GM18909 (cell line): Measurements from ENCODE around the gene FRMD5.
A peak's percentile ranks its signal among the peaks of the same experiment; 100 is the strongest.

Experiments
- ATAC-seq: cut with Tn5 transposase; IDR thresholded peaks from one replicate; pipeline ENCODE4 v1.9.1; 2021; ENCODE audit warnings: mild to moderate bottlenecking; ENCODE audit not compliant: unreplicated experiment, poor library complexity

Gene FRMD5

DNA sequence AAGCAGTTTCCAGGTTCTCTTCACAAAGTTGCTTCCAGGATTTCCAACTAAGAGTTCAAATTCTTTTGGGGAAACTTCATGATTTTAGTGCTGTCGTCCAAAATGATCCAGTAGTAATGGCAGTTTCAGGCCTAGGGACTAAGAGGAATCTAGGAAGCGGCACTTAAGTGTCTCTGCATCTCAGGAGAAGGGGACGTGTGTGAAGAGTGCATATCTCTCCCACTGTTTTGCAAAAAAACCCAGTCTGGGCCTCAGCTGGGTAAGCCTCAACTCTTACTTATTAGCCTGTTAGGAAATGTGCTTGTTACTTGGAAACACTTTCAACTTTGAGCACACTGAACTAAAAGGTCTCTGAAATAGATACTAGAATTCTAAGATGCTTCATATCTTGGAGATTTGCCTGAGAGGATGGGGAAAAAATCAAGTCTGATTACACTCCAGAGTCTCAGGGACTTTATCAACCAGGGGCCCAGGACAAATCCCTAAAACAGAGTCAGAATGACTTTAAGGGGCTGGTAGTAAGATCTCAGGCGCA is 286.5 kb downstream of the FRMD5 start:
- no peak for ATAC-seq

DNA sequence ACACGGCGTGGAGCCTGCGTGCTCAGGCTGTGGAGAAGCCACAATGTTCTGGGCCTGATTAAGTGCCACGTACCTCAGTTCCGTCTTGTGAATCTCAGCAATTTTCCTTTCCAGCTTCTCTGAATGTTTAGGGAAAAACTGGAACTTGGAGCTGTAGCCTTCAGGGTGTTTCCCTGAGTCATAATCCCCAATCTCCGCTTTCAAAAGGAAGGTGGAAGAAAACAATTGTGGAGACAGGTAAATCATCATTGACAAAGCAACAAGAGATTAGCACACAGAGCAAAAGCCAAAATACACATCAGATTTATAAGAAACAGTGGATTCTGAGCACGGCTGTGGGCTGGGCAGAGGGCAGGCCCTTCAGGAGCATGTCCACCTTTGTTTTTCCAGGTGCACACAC is 289.3 kb downstream of the FRMD5 start:
- no peak for ATAC-seq

GRCh38 chr15:43903864-43904290 is 291.2 kb downstream of the FRMD5 start:
- ATAC-seq = peak; percentile 51

DNA sequence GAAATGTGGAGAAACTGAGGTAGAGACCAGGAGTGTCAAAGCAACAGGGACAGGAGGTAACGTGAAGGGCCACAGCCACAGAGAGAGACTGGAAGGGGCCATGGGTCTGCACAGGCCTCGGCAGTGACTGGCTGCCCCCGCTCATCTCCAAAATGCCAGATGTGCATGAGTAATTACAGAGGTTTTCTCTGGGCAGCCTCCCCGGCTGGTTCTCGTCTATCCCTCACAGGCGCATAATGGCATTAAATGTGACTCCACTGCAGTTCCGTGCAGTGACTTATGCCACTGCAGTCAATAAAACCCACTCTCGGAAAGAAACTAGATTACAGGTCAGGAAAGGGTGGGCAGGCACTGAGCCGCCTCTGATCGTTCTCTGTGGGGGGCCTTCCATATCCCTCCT is 293.6 kb downstream of the FRMD5 start:
- ATAC-seq = no peak

GRCh38 chr15:43900996-43901395 is 294.1 kb downstream of the FRMD5 start:
- no peak for ATAC-seq

DNA sequence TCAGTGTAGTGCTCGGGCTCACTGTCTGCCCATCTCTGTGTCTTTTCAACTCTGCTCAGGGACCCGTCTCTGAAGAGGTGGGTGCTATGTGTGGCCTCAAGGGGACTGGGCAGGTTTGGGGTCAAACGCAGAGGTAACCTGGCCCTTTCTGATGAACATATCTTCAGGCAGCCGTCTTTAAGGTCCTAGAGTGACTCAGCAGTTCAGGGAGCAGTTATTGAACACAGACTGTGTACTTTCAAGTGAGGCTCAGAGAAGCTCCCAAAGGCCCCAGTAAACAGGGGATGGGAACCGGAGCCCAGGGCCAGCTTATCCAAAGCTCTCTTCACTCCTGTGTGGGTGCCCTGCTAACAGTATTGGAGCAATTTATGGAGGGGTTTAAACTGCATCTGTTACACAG is 295.1 kb downstream of the FRMD5 start:
- ATAC-seq = no peak

- no peak for ATAC-seq
These were observed 296.2 kb downstream of the FRMD5 start for GRCh38 chr15:43898891-43899290.

DNA sequence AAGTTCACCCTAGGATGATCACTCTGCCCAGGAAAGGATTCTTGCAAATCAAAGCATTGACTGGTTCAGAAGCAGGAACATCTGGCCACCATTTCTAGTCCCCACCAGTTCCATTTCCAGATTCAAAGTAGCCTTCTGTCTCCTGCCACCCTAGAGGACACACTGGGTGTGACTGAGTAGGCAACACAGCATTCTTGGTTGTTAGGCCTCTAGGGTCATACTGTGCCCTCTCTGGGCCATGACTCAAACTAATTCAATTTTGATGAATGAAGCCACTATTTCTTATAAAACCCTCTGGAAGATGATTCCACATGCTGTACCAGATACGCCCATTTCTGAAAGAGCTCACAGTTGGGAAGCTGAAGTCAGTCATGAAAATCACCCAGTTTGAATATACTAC is 298.5 kb downstream of the FRMD5 start:
- ATAC-seq = no peak

GRCh38 chr15:43895586-43895985 is 299.5 kb downstream of the FRMD5 start:
- no peak for ATAC-seq

GRCh38 chr15:43893956-43894355 is 301.1 kb downstream of the FRMD5 start:
- ATAC-seq = no peak

- no peak for ATAC-seq
These were observed 306.0 kb downstream of the FRMD5 start for GRCh38 chr15:43889042-43889441.

DNA sequence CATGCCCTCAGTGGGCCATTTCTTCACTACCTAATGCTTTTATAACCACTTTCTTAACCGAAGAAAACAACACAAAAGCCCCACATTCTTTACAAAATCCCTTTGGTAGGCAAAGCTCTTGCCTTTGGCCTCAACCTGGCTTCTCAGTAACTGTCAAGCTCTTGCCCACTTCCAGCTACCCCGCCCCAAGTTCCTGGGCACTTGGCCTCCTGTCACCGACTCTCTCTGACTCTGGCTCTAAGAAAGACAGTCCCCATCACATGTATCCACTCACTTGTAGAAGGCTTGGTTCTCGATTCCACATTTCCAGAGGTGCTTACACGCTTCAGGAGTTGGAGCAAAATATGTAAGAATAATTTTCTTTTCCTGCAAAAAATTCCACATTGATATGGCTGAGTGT is 307.2 kb downstream of the FRMD5 start:
- ATAC-seq = no peak

DNA sequence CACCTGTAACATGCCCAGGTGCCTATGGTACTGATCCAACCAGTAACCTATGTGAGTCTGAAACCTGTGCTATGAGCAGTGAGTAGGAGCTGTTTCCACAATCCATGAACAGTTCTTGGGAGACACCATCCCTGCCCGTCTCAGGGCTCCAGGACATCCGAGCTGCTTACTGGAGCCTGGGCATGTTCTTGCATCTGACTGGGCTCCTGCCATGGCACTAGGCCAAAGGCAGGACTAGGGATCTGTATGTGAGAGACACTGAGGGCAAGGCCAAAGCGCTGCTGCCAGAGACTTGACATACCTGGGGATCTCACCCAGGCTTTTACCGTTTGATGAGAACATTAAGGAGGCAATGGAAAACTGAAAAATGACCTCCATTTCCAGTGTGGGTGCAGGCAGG is 308.5 kb downstream of the FRMD5 start:
- ATAC-seq = no peak

- no peak for ATAC-seq
These were observed 311.5 kb downstream of the FRMD5 start for GRCh38 chr15:43883571-43883970.

DNA sequence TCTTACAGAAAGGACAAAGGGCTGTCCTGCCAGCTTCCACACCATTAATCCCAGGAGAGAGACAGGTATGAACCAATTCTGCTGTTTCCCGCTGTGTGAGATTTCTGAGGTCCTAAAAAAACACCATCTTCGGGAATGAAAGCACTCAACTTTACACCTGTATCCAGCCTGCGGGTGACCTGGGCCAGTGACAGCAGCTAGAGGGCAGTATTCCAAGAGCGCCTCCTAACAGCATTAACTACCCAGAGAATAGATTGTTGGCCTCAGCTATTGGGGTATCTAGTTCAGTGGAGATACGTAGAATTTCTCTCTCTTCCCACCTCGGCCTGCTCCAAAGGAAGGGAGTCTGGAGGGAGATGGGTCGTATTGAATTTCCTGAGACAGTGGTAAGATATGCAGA is 313.1 kb downstream of the FRMD5 start:
- no peak for ATAC-seq

GRCh38 chr15:43881245-43881644 is 313.8 kb downstream of the FRMD5 start:
- ATAC-seq = no peak

DNA sequence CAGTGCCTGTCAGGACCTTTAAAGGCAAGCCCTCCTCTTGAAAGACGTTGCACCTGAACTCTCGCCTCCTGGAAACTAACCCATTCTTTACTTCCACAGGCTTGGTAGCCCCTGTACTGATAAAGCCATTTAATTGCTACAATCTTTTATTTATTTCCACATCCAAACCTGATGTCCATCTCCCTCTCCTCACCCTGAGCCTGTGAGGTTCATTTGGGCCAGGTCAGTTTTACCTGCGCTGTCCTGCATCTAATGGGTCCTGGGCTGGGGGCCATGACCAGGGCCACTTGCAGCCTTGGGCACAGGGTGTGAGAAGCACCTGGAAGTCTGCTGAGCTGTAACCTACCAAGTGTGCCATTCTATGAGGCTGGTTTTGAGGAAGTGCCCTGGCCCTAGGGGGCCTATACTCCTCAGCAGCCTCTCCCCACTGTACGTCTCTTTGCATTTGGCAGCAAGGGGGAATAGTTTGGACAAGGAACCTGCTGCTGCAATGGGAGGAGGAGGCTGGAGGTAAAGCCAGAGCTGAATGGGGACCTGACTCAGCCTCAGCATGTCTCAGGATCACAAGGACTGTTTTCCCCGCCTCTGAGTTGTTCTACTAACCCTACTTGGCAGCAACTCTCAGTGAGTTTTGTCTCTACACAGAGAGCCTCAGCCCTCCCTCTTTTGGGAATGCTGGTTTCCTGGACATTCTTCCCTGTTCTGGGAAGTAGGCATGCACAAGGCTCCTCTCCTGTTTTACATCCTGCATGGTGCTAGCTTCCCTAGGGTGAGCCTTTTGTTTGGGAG is 314.5 kb downstream of the FRMD5 start:
- no peak for ATAC-seq

GRCh38 chr15:43879386-43880355 is 315.4 kb downstream of the FRMD5 start:
- no peak for ATAC-seq

GRCh38 chr15:43878446-43878845 is 316.6 kb downstream of the FRMD5 start:
- no peak for ATAC-seq

- no peak for ATAC-seq
These were observed 317.7 kb downstream of the FRMD5 start for GRCh38 chr15:43877371-43877770.

GRCh38 chr15:43876872-43877271 is 318.2 kb downstream of the FRMD5 start:
- ATAC-seq = no peak
